Measurements from ENCODE around the gene RUSC1.

RUSC1 gene

GRCh38 chr1:155295183-155295941 is 25.3 kb upstream of the RUSC1 start:
- DNase-seq (ENCODE audit: low read depth) = no peak

- DNase-seq (ENCODE audit: low read depth) = no peak
Measured at GRCh38 chr1:155295942-155296267, 24.8 kb upstream of the RUSC1 start.

GRCh38 chr1:155296661-155297060 is 24.0 kb upstream of the RUSC1 start:
- DNase-seq (ENCODE audit: low read depth) = no peak

- no peak for DNase-seq (ENCODE audit: low read depth)
Measured at GRCh38 chr1:155297384-155297783, 23.3 kb upstream of the RUSC1 start.

GRCh38 chr1:155300024-155300423 is 20.7 kb upstream of the RUSC1 start:
- no peak for DNase-seq (ENCODE audit: low read depth)

GRCh38 chr1:155300553-155301329 is 20.0 kb upstream of the RUSC1 start:
- DNase-seq (ENCODE audit: low read depth) = no peak

GRCh38 chr1:155301342-155301841 is 19.3 kb upstream of the RUSC1 start, which contains the start of gene PKLR:
PKLR (minus strand) TSS chr1:155301438; CDS start chr1:155301395, 43 bp downstream.
- no peak for DNase-seq (ENCODE audit: low read depth)

- DNase-seq (ENCODE audit: low read depth) = no peak
Measured at GRCh38 chr1:155304558-155305063, 16.1 kb upstream of the RUSC1 start.

- DNase-seq (ENCODE audit: low read depth) = no peak
Measured at GRCh38 chr1:155305881-155306391, 14.8 kb upstream of the RUSC1 start.

- DNase-seq (ENCODE audit: low read depth) = no peak
Measured at GRCh38 chr1:155307247-155307740, 13.4 kb upstream of the RUSC1 start.

- DNase-seq (ENCODE audit: low read depth) = peak; percentile 81
Measured at GRCh38 chr1:155308493-155309422, 11.9 kb upstream of the RUSC1 start, which contains the start of gene FDPS. FDPS (plus strand) TSS chr1:155308866; CDS start chr1:155309790, 924 bp downstream.

- no peak for DNase-seq (ENCODE audit: low read depth)
Measured at GRCh38 chr1:155309423-155310021, 11.2 kb upstream of the RUSC1 start.

- DNase-seq (ENCODE audit: low read depth) = no peak
Measured at GRCh38 chr1:155313261-155313660, 7.4 kb upstream of the RUSC1 start.

GRCh38 chr1:155316922-155317321 is 3.8 kb upstream of the RUSC1 start:
- DNase-seq (ENCODE audit: low read depth) = no peak

GRCh38 chr1:155318082-155318481 is 2.6 kb upstream of the RUSC1 start:
- DNase-seq (ENCODE audit: low read depth) = no peak

GRCh38 chr1:155319536-155319935 is 1.2 kb upstream of the RUSC1 start:
- no peak for DNase-seq (ENCODE audit: low read depth)

- no peak for DNase-seq (ENCODE audit: low read depth)
Measured at GRCh38 chr1:155320252-155320651, 442 bp upstream of the RUSC1 start.

GRCh38 chr1:155321639-155322503 is 1.2 kb downstream of the RUSC1 start:
- DNase-seq (ENCODE audit: low read depth) = no peak

- DNase-seq (ENCODE audit: low read depth) = no peak
Measured at GRCh38 chr1:155322571-155322952, 1.9 kb downstream of the RUSC1 start.
